Measurements from ENCODE around the gene AZGP1. TPM values are rescaled to one million over a fixed set of nuclear protein-coding genes. Genes with fewer than 3 reads are reported as not detected.
"Not testable (repeated sequence)": the region's sequence is repeated elsewhere in the genome, so short reads cannot be mapped to it uniquely, and the experiment has no call there.

Gene AZGP1
- total RNA-seq, 1 experiment from 2014 or later = 0.18 TPM

- Histone ChIP-seq H3K79me2 (ENCODE audit: low read length) (no peaks in the 10 kb centered on the region), H2AFZ (ENCODE audit: low read length) (no peak overlapping the region), H3F3A (ENCODE audit: low read length, unreplicated experiment) (no peaks in the 10 kb centered on the region), H3K27ac (ENCODE audit: low read length) (no peak overlapping the region), H3K4me2 (ENCODE audit: low read length) (no peak overlapping the region), H3K27me3 (ENCODE audit: low read length) (peaks cover 16% of the 10 kb centered on the region), H3K4me1 (ENCODE audit: insufficient read depth, low read length) (no peaks in the 10 kb centered on the region), H3K9me2 (replicated peaks; ENCODE audit: low read length) (no peaks in the 10 kb centered on the region), H3K9me3 (ENCODE audit: low read length) (no peaks in the 10 kb centered on the region), H3K4me3 (ENCODE audit: low read length) (no peak overlapping the region), H4K20me1 (ENCODE audit: low read length) (no peaks in the 10 kb centered on the region), H3K36me3 (ENCODE audit: low read depth, low read length) (no peaks in the 10 kb centered on the region), H3K9ac (ENCODE audit: low read length) (no peak overlapping the region)
- no TSS peak for BruUV-seq (replicated peaks)
- ATAC-seq = no peak
- ChIA-PET CTCF (no interaction called here), POLR2A (ENCODE audit: unreplicated experiment) (no interaction called here)
- intact Hi-C loops (cut with micrococcal nuclease) = no loop called here
- no peak for DNase-seq
- no peak for TF ChIP-seq EZH2phosphoT487 (IDR thresholded peaks at IDR 0.05; ENCODE audit: borderline replicate concordance, low read length)
- no peak for TF ChIP-seq EZH2 (IDR thresholded peaks at IDR 0.05; ENCODE audit: low read length, unreplicated experiment)
- TF ChIP-seq CTCF (conservative IDR thresholded peaks at IDR 0.05; ENCODE audit: low read depth, low read length) = no peak
These were observed 4.6 kb downstream of the AZGP1 start for GRCh38 chr7:99971242-99971641.

- CTCF ChIA-PET; H3K36me3 ChIP-seq (ENCODE audit: low read depth, low read length); H3K4me3 ChIP-seq (ENCODE audit: low read length); H3F3A ChIP-seq (ENCODE audit: low read length, unreplicated experiment); H3K9me3 ChIP-seq (ENCODE audit: low read length); H3K9ac ChIP-seq (ENCODE audit: low read length); H3K9me2 ChIP-seq (replicated peaks; ENCODE audit: low read length); H3K79me2 ChIP-seq (ENCODE audit: low read length); intact Hi-C loops (cut with micrococcal nuclease); POLR2A ChIA-PET (ENCODE audit: unreplicated experiment); H3K4me2 ChIP-seq (ENCODE audit: low read length); DNase-seq; H3K4me1 ChIP-seq (ENCODE audit: insufficient read depth, low read length); ATAC-seq; BruUV-seq (replicated peaks); H2AFZ ChIP-seq (ENCODE audit: low read length); H3K27ac ChIP-seq (ENCODE audit: low read length); H4K20me1 ChIP-seq (ENCODE audit: low read length): not testable (repeated sequence)
- peaks cover 30% of the 10 kb centered on the region for H3K27me3 ChIP-seq (ENCODE audit: low read length)
These were observed 6.0 kb downstream of the AZGP1 start for GRCh38 chr7:99969813-99970212.

GRCh38 chr7:99969298-99969697 lies 6.5 kb downstream of the AZGP1 start:
- Histone ChIP-seq H3K9me3 (ENCODE audit: low read length) (no peaks in the 10 kb centered on the region), H2AFZ (ENCODE audit: low read length) (no peak overlapping the region), H4K20me1 (ENCODE audit: low read length) (no peaks in the 10 kb centered on the region), H3K4me2 (ENCODE audit: low read length) (no peak overlapping the region), H3K36me3 (ENCODE audit: low read depth, low read length) (no peaks in the 10 kb centered on the region), H3K9ac (ENCODE audit: low read length) (no peak overlapping the region), H3K4me3 (ENCODE audit: low read length) (no peak overlapping the region), H3K4me1 (ENCODE audit: insufficient read depth, low read length) (no peaks in the 10 kb centered on the region), H3K27me3 (ENCODE audit: low read length) (peaks cover 35% of the 10 kb centered on the region), H3K9me2 (replicated peaks; ENCODE audit: low read length) (no peaks in the 10 kb centered on the region), H3K27ac (ENCODE audit: low read length) (no peak overlapping the region), H3K79me2 (ENCODE audit: low read length) (no peaks in the 10 kb centered on the region), H3F3A (ENCODE audit: low read length, unreplicated experiment) (no peaks in the 10 kb centered on the region)
- ChIA-PET CTCF (no interaction called here), POLR2A (ENCODE audit: unreplicated experiment) (no interaction called here)
- ATAC-seq = no peak
- no peak for DNase-seq
- no peak for TF ChIP-seq EZH2 (IDR thresholded peaks at IDR 0.05; ENCODE audit: low read length, unreplicated experiment)
- no peak for TF ChIP-seq CTCF (conservative IDR thresholded peaks at IDR 0.05; ENCODE audit: low read depth, low read length)
- TF ChIP-seq EZH2phosphoT487 (IDR thresholded peaks at IDR 0.05; ENCODE audit: borderline replicate concordance, low read length) = no peak
- intact Hi-C loops (cut with micrococcal nuclease) = no loop called here
- no TSS peak for BruUV-seq (replicated peaks)
